RKO (cell line): ENCODE results near the gene NTRK3.

Source experiments
- DNase-seq: peaks from one replicate; pipeline ENCODE4 v3.0.0-alpha.2; 2016; ENCODE audit warnings: low spot score

Gene NTRK3

GRCh38 chr15:88179562-88179961 lies 77.0 kb downstream of the NTRK3 start:
- no peak for DNase-seq

- no peak for DNase-seq
These were observed 77.9 kb downstream of the NTRK3 start for GRCh38 chr15:88178631-88179030.

- no peak for DNase-seq
These were observed 79.1 kb downstream of the NTRK3 start for GRCh38 chr15:88177451-88177850.

- no peak for DNase-seq
These were observed 82.0 kb downstream of the NTRK3 start for GRCh38 chr15:88174571-88174970.

GRCh38 chr15:88166082-88166993 lies 90.2 kb downstream of the NTRK3 start:
- peak; percentile 13 for DNase-seq

- no peak for DNase-seq
These were observed 94.9 kb downstream of the NTRK3 start for GRCh38 chr15:88161636-88162035.

GRCh38 chr15:88155310-88155709 lies 101.2 kb downstream of the NTRK3 start:
- no peak for DNase-seq

GRCh38 chr15:88152672-88153071 lies 103.9 kb downstream of the NTRK3 start:
- DNase-seq, result no peak

GRCh38 chr15:88147760-88148159 lies 108.8 kb downstream of the NTRK3 start:
- DNase-seq, result no peak

- DNase-seq, result no peak
These were observed 111.5 kb downstream of the NTRK3 start for GRCh38 chr15:88144921-88145653.

GRCh38 chr15:88142121-88142520 lies 114.4 kb downstream of the NTRK3 start:
- no peak for DNase-seq

GRCh38 chr15:88141269-88141889 lies 115.2 kb downstream of the NTRK3 start:
- DNase-seq, result no peak

- no peak for DNase-seq
These were observed 116.1 kb downstream of the NTRK3 start for GRCh38 chr15:88140398-88140797.

- DNase-seq, result no peak
These were observed 116.6 kb downstream of the NTRK3 start for GRCh38 chr15:88139936-88140335.

GRCh38 chr15:88133795-88134194 lies 122.7 kb downstream of the NTRK3 start:
- DNase-seq, result no peak

- DNase-seq, result no peak
These were observed 124.0 kb downstream of the NTRK3 start for GRCh38 chr15:88132499-88132898.

- no peak for DNase-seq
These were observed 124.6 kb downstream of the NTRK3 start for GRCh38 chr15:88131937-88132336.

GRCh38 chr15:88127432-88127790 lies 129.1 kb downstream of the NTRK3 start:
- no peak for DNase-seq

- no peak for DNase-seq
These were observed 129.7 kb downstream of the NTRK3 start for GRCh38 chr15:88126695-88127431.

- DNase-seq, result no peak
These were observed 131.0 kb downstream of the NTRK3 start for GRCh38 chr15:88125576-88125975.

GRCh38 chr15:88124199-88124598 lies 132.3 kb downstream of the NTRK3 start:
- no peak for DNase-seq

GRCh38 chr15:88121968-88122530 lies 134.5 kb downstream of the NTRK3 start:
- no peak for DNase-seq
